Stimulated activated naive CD4-positive, alpha-beta T cell treated with Interleukin-2 at 50 U/mL for 16 hours (primary cell): ENCODE data around the gene MAP3K10.

Source experiments
- DNase-seq: peaks from one replicate; lab custom pipeline; 2025; lab: John Stamatoyannopoulos, UW

Gene MAP3K10

GRCh38 chr19:40249781-40250180 is 58.6 kb downstream of the MAP3K10 start:
- no peak for DNase-seq

DNA sequence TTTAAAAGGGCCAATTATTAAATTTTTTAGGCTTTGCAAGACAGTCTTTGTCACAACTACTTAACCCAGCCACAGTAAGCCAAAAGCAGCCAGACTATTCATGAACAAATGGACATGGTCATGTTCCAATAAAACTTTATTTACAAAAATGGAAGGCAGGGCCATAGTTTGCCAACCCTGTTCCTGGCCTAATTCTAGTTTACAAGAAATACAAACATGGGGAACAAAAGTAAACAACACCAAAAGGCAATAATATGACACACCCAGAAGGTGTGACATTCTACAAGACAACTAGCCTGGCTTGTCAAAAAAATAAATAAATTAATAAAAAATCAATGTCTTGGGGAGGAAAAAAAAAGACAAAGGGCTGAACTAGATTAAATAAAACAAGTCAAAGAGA is 60.0 kb downstream of the MAP3K10 start:
- no peak for DNase-seq

GRCh38 chr19:40251991-40252390 is 60.8 kb downstream of the MAP3K10 start:
- DNase-seq, result no peak

DNA sequence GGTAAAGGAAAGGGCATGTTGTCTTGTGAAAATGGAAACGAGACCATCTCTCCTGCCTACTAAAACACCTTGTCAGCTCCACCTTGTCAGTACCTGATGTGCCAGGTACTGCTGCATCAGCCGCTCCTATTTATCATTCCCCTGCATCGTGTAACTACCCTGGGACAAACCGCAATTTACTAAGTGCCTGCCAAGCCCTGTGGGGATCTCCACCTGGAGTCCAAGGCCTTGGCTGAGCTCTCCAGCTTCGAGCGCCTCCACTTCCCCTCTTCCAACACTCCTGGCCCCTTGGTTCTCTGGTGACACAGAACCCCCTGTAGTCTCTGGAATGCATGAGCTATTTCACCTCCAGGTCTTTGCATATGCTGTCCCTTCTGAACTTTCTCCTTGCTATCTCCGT is 61.2 kb downstream of the MAP3K10 start:
- DNase-seq, result no peak

- no peak for DNase-seq
These were observed 62.4 kb downstream of the MAP3K10 start for GRCh38 chr19:40253611-40254092.

GRCh38 chr19:40254714-40255418 is 63.6 kb downstream of the MAP3K10 start:
- no peak for DNase-seq

DNA sequence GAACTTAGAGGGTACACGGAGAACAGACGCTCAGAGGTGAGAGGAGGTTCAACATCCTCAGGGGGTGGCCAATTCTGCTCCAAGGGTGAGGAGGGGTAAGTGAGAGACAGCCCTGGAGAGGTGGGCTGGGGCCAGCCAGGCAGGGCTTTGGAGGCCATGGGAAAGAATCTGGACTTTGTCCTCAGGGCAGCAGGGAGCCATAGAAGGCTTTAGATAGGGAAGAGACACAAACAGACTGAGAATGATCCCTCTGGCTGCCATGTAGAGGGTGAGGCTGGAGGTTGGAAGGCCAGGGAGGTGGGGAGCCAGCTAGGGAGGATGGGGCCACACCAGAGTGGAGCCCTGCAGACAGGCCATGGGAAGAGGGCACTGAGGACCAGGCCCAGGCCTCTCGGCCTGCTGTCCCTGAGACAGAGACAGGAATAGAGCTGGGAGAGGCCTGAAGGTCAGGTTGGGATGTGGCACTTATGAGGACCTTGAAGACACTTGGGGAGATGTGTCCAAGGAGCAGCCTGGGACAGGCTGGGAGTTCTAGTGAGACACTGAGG is 64.5 kb downstream of the MAP3K10 start:
- DNase-seq, result no peak

DNA sequence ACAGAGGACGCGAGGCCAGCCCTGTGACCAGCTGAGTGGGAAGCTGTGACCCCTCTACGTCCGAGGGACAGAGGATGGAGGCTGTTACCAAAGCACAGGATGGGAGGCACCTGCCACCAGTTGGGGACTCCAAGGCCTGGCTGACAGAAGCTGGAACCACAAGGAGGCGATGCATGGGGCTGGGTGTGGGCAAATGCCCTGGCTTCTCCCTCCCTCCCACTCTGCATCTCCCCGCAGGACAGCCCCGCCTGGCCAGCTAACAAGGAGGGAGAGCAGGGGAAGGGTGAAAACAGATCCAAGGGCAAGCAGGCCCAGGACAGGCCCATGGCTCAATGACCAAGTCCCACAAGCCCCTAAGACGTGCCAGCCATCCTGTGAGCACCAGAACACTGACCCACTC is 65.3 kb downstream of the MAP3K10 start:
- DNase-seq, result no peak

DNA sequence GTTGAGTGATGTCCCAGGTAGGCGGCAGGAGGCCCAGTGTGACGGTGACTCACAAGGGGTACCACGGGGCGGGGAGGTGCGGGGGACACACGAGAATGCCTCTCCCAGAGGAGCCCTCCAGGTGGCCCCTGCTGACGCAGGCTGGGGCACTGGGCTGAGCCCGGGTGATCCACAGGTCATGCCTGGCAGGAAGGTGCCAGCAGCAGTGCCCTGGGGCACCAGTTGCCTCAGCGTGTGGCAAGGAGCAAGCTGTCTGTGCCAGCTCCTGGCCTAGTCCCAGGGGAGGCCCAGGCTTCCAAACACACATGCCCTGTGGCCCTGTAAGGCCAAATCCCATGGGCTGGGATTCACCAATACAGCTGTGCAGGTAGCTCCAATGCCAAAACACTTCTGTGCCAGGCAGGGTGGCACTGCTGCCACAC is 65.9 kb downstream of the MAP3K10 start:
- no peak for DNase-seq

DNA sequence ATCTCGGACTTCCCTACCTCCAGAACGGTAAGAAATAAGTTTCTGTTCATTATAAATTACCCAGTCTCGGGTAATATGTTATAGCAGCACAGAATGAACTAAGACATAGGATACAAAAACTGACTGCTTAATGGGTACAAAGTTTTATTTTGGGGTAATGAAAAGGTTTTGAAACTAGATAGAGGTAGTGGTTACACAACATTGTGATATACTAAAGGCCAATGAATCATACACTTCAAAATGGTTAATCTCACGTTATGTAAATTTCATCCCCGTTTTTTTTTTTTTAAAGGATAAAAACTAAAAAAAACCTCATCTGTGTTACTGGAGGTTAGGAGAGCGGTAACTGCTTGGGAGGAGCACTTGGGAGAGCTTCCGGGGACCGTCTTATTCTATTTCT is 70.4 kb downstream of the MAP3K10 start:
- DNase-seq, result no peak

DNA sequence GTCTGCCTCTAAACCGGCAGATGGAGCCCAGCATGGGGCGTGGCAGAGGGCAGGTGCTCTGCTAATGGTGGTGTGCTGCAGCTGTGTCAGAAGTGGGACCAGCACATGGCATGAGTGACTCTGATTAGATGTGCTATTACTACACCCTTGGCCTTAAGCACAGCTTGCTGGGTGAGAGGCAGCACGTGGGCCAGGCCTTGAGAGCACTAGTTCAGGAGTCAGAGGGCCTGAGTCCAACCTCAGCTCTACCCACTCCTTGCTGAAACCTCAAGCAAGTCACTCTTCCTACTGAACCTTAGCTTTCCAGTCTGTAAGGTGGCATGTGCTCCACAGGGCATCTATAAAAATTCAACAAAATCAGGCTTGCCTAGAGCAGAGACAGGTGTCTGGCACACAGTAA is 71.2 kb downstream of the MAP3K10 start:
- no peak for DNase-seq

DNA sequence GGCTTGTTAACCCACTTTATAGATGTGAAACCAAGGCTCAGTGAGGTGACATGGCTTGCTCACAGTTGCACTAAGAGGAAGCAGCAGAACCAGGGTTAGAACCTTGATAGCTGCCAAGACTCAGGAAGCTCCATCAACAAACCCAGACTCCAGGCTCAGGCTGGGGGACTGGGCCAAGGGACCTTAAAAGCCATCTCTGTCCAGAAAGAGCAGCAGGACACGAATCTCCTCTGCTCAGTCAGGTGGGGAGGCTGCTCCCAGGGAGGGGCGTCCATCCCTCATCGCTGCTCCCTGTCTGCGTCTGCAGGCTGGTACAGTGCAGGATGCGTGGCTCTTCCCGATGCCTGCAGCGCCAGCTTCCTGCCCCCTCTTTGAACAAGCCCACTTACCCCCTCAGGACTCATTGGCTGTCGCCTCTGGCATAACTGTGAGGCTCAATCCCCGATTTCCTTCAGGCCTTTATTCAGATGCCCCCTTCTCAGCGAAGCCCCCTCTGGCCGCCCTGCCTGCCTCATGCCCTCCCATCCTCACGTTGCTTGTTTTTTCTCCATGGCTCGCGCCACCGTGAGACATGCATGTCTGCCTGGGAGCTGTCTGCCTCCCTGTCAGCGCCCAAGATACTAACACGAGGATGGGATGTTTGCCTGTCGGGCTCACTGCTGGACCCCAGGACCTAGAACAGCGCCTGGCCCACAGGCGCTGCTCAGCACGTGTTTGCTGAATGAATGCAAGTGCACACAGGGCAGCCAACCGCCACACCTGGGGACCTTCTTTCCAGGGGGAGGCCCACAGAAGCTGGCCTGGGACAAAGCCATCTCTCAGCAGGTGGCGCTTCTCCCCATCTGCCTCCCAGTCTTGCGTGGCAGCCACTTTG is 72.5 kb downstream of the MAP3K10 start:
- no peak for DNase-seq

DNA sequence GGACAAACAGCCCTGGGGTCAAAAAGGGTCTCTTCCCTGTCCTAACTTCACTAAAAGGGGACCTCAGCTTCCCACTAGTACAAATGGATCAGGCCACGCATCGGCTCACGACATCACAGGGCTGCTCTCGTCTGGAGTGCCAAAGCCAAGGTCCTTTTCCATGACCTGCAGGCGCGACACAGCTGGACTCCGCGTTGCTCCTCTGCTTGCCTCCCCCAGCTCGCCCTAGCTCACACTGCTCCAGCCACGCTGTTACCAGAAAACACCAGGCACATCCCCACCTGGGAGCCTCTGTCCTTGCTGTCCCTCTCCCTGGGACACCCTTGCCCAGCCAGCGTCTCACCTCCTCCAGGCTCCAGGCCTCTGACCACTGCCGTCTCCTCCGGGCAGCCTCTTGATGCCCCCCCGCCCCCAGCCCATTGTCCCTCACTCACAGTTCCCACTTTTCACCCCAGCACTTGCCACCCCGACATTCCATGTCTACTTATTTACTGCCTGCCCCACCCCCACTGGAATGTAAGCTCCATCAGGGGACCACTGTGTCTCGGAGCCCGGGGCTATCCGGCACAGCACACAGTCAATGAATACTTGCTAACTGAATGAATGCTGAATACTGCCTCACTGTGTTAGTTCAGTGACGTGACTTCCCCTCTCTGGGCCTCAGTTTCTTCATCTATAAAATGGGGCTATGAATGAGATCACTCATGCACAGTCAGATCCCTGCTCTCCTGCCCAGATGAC is 73.3 kb downstream of the MAP3K10 start:
- no peak for DNase-seq
